GM18951 (cell line): Measurements from ENCODE around the gene ARL11.
A peak's percentile ranks its signal among the peaks of the same experiment; 100 is the strongest.
"Not testable (repeated sequence)": the region's sequence is repeated elsewhere in the genome, so short reads cannot be mapped to it uniquely, and the experiment has no call there.

ENCODE experiments used
- POLR2A ChIP-seq: IDR thresholded peaks from 4 replicates; pipeline ENCODE4 v1.6.1; 2011; ENCODE audit warnings: mild to moderate bottlenecking; ENCODE audit not compliant: insufficient read length, insufficient read depth; ENCODE audit errors: extremely low read depth
- in situ Hi-C: fragments of 300-500 bp; cut with MboI; formaldehyde crosslinking; loops from one replicate; pipeline ENCODE4 v1.12.0; 2022; ENCODE audit warnings: low sequenced_read_pairs, mixed read lengths, inconsistent platforms; ENCODE audit not compliant: unreplicated experiment

The ARL11 gene

DNA sequence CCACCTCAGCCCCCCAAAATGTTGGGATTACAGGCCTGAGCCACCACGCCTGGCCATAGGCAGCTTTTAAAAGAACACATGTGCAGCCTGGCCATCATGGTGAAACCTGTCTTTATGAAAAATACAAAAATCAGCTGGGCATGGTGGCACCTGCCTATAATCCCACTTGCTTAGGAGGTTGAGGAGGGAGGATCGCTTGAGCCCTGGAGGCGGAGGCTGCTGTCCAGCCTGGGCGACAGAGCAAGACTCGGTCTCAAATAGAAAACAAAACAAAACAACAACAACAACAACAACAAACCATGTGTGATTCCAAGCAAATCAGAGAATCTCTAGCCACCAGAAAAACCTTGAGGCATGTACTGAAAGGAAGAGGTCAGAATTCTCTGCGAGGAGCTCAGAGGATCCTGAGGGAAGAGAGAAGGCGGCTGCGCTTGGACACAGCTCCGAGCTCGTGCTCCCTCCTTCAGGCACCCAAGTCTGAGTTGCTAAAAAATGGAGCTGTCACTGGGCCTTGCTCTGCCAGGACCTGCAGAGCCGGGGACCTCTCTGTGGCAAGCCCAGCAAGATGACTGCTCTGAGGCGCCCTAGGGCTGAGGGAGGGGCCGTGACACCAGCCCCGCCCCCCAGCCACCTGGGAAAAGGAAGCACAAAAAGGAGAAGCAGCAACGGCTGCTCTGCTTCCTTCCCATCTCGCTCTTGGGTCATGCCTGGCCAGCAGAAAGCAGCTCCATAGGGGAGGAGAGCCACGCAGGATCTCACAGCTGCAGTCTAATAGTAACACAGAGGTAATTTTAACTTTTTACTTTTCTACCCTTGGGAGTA lies at the start of gene ARL11:
Gene ARL11, plus strand, starts transcription at position 677 of the 822 bp plus-strand sequence. CDS start 1,941 bp downstream, outside the sequence.
- in situ Hi-C loops, result no loop called here

DNA sequence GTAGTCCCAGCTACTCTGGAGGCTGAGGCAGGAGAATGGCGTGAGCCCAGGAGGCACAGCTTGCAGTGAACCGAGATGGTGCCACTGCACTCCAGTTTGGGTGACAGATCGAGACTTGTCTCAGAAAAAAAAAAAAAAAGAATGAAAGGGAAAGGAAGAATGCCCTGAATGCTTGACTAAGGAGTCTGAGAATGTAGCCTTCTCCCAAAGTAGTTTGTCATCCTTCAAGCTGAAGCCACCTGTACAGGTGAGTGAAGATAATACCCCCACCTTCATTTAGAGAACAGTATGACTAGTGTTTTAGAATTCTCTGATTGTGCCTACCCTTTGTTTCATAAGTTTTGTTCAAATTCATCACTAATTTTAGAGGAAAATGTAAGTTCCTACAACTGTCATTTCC lies 48.8 kb upstream of the ARL11 start:
- no peak for TF ChIP-seq POLR2A
- in situ Hi-C loops, result no loop called here

More for the DNA sequence above, at the start of gene ARL11:
- peak; percentile 87 for TF ChIP-seq POLR2A

DNA sequence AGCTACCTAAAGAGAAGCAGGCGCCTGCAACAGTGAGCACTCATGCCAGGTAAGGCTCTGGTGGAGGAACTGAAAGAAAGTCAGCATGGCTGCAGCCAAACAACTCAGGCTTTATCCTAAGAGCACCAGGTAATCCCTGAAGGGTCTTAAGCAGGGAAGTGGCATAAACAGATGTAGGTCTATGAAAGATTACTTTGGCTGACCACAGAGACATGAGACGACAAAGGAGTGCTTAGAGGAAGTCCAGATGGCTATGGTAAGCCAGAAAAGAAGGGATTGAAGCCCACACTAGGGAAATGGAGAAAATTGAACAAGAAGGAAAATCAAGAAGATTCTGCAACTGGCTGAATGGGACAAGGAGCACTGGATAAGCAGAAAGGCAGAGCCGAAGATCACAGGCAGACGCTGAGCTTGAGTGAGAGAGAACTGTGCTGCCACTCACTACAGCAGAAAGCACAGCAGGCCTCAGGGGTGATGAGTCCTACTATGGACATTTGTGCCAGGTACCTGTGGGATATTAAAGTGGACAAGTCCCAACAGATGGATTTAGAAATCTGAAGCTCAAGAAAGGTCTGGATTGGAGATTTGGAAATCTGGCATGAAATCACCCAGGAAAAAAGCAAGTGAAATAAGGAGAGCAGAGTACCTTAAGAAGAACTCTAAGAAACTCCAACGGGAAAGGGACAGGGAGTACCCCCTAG lies 47.2 kb upstream of the ARL11 start:
- in situ Hi-C loops, result no loop called here
- no peak for TF ChIP-seq POLR2A

DNA sequence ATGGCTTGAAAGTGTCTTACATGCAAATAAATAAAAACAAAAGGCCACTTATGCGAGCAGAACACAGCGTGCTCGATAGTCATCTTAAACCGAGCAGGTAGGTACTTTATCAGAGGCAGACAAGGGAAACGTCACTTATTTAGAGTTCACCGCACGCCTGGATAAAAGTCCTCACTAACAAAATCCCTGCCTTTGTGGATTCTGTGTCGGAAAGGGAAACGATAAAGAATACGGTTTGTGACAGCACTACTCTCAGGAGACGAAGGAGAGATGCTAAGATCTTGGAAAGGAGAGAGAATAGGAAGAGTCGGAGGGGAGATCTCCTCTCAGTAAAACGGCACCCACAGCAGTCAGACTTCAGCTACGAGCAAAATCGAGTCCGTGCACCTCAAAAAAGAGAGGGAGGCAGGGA lies 43.5 kb upstream of the ARL11 start:
- in situ Hi-C loops, result no loop called here
- TF ChIP-seq POLR2A, result no peak

DNA sequence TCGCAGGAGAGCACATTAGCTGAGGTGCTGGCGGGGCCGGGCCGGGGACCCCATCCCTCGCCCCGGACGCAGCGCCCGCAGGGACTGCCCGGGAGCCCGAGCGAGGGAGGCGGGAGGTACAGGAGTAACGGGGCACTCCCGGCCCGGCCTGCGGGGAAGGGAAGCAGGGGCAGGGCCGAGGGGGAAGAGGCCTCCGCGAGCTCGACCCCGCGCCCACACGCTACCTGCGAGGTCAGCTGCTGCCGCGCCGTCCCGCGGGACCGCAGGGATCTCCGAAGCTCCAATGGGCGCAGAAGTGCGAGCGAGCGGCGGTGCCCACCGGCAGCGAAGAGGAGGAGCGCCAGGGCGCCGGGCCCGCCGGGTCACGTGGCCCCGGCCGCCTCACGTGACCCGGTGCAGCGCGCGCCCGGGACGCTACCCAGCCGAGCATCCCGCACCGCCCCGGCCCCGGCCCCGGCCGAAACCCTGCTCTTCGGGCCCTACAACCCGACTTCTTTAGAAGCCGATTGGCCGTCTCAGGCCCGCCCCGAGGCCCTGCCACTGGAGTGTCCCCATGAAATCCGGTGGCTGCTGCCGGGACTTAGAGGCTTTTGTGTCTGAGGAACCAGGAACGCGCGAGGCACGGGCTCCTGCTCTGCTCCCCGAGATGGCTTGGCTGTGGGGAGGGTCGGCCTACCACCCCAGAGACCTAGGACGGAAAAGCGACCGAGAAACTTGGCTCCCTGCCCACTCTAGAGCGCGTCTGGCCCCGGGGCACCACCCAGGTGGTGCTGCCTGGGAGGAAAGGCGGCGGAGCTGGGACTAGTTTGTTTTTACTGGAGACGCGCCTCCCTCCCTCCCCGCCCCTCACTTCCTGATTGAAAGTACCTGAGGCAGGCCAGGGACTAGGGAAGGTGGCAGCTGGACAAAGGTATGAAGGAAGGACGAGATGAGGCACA lies 42.8 kb upstream of the ARL11 start, which contains the start of gene RCBTB1:
Gene RCBTB1, minus strand, starts transcription at position 339 of the 938 bp plus-strand sequence. CDS start 18,279 bp downstream, outside the sequence.
- TF ChIP-seq POLR2A, result peak; percentile 81
- in situ Hi-C loops, result no loop called here

DNA sequence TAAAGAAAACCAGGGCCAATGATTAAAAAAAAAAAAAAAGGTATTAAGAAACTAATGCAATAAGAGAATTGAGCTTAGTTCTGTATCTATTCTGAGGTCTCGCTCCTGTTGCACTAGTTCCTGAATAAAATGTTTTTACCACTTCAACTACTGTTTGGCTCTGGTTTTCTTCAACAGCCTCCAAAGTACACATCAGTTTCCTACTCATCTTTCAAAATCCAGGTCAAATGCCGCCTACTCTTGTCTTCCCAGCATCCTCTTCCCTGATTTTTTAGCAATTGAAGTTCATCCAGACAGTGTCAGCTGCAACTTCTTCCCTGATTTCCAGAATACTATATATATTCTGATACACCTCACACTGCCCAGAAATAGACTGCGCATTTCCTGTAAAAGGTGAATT lies 41.6 kb upstream of the ARL11 start:
- in situ Hi-C loops, result no loop called here
- TF ChIP-seq POLR2A, result no peak

DNA sequence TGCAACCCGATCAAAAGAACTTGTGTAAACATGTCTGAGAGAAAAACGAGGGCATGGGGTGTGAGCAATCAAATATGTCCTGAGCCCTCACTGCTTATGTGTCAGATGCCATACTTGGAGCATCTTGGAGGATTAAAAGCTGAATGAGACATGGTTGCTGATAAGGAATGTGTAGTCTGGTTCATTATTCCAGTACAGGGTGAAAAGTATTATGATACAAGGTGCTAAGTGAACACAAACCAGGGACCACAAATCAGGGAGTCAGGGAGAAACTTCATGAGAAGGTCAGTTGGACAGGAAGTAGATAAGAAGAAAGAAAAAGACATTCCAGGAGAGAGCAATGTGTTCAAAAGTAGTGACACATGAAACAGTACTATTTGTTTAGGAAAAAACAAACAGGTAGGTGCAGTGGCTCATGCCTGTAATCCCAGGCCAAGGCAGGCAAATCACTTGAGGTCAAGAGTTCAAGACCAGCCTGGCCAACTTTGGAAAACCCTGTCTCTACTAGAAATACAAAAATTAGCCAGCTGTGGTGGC lies 40.9 kb upstream of the ARL11 start:
- in situ Hi-C loops, result no loop called here
- TF ChIP-seq POLR2A, result no peak

DNA sequence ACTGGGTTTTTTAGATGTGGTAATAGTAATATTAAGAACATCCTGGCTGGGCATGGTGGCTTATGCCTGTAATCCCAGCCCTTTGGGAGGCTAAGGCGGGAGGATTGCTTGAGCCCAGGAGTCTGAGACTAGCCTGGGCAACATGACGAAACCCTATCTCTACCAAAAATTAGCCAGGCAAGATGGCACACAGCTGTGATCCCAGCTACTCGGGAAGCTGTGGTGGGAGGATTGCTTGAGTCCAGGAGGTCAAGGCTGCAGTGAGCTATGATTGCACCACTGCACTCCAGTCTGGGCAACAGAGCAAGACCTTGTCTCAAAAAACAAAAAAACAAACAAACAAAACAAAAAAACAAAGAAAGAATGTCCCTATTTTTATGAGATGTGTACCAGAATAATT lies 37.6 kb upstream of the ARL11 start:
- in situ Hi-C loops, result not testable (repeated sequence)

DNA sequence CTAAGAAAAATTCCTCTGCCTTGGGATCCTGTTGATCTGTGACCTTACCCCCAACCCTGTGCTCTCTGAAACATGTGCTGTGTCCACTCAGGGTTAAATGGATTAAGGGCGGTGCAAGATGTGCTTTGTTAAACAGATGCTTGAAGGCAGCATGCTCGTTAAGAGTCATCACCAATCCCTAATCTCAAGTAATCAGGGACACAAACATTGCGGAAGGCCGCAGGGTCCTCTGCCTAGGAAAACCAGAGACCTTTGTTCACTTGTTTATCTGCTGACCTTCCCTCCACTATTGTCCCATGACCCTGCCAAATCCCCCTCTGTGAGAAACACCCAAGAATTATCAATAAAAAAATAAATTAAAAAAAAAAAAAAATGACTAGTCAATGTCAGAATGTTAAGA lies 34.4 kb upstream of the ARL11 start:
- in situ Hi-C loops, result not testable (repeated sequence)

DNA sequence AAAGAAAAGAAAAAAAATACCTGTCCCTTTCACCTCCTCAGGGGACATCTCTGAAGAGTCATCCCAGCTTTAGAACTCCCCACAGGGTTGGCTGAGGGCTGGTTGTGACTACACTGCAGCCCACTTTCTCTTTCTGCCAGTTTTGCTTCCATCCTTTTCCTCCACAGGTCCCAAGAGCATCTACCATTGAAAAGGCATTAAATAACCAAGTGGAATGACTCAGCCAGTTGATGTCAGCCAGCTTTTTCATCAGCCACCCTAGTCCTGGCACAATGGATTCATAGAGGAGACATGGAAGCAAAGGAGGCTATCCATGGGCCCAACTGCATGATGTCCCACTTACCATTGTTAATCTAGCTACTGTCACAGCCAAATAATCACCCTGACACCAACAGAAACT lies 33.7 kb upstream of the ARL11 start:
- no peak for TF ChIP-seq POLR2A
- in situ Hi-C loops, result no loop called here

DNA sequence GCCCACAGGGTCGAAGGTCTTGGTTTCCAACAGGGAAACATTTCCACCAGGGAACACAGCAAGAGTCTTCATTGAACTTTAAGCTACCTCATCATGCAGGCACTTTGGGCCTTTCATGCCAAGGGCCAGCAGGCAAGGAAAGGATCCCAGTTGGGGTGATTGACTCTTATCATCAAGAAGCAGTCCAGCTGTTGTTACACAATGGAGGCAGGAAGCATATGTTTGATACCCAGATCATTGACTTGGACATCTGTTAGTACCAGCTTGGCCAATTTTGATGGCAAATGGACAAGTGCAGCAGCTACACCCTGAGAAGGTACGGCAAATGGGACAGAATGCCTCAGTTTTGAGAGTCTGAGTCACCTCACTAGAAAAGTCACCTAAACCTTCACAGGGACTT lies 32.1 kb upstream of the ARL11 start:
- in situ Hi-C loops, result no loop called here

DNA sequence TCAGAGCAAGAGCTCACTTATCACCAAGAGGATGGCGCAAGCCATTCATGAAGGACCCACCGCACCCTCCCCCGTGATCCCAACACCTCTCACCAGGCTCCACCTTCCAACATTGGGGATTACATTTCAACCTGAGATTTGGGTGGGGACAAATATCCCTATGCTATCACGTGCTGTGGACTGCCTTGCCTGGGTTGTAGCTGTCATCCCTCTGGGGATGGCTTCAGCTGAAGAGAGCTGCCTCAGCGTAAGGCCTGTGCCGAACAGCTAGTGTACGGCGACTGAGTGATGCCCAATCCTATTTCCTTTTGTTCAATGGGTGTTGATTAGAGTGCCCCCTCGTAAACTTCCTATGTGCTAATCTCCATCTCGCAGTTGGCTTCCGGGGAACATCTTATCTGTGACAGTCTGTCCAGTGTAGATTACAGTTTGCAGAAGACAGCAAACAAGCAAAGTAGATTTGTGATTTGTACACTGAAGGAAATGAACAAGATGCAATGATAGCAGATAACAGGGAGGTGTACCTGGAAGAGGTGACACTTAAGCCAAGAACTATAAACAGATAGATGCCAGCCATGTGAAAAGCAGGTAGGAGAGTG lies 31.2 kb upstream of the ARL11 start:
- no peak for TF ChIP-seq POLR2A
- in situ Hi-C loops, result no loop called here

More for the DNA sequence above, 32.1 kb upstream of the ARL11 start:
- TF ChIP-seq POLR2A, result no peak
